MM.1S (cell line): ENCODE data around the gene GLYAT.

Source experiments
- DNase-seq: peaks from one replicate; pipeline ENCODE4 v3.0.0-alpha.2; 2015
- H2AFZ ChIP-seq: fragments of 300-600 bp; sonication (generic); 2 replicates; pipeline ENCODE4 v1.6.0; 2016; ENCODE audit warnings: antibody characterized with exemption, low read length
- H3F3A ChIP-seq: fragments of 300-600 bp; sonication (generic); 2 replicates; pipeline ENCODE4 v1.6.1; 2016; ENCODE audit warnings: mild to moderate bottlenecking, antibody characterized with exemption, low read length, moderate library complexity, mixed read lengths; ENCODE audit not compliant: insufficient read depth
- H3K27ac ChIP-seq: fragments of 300-600 bp; sonication (generic); 2 replicates; pipeline ENCODE4 v1.5.1; 2016; ENCODE audit warnings: mild to moderate bottlenecking, low read length
- H3K27me3 ChIP-seq: fragments of 300-600 bp; sonication (generic); replicated peaks from 2 replicates; pipeline ENCODE4 v1.6.0; 2016; ENCODE audit warnings: low read length; ENCODE audit not compliant: insufficient read depth
- H3K36me3 ChIP-seq: fragments of 300-600 bp; sonication (generic); replicated peaks from 2 replicates; pipeline ENCODE4 v1.6.1; 2016; ENCODE audit warnings: mild to moderate bottlenecking, low read length, mixed read lengths; ENCODE audit not compliant: insufficient read depth
- H3K4me1 ChIP-seq: fragments of 300-600 bp; sonication (generic); 2 replicates; pipeline ENCODE4 v1.6.1; 2016; ENCODE audit warnings: low read length, mixed read lengths
- H3K4me2 ChIP-seq: fragments of 300-600 bp; sonication (generic); 2 replicates; pipeline ENCODE4 v1.6.0; 2016; ENCODE audit warnings: low read depth, low read length
- H3K4me3 ChIP-seq: fragments of 300-600 bp; sonication (generic); 2 replicates; pipeline ENCODE4 v1.5.1; 2016; ENCODE audit warnings: low read length, mixed read lengths
- H3K79me2 ChIP-seq: fragments of 300-600 bp; sonication (generic); 2 replicates; pipeline ENCODE4 v1.6.1; 2016; ENCODE audit warnings: mixed run types, low read length, mixed read lengths
- H3K9ac ChIP-seq: fragments of 300-600 bp; sonication (generic); 2 replicates; pipeline ENCODE4 v1.6.1; 2016; ENCODE audit warnings: low read length, mixed read lengths
- H3K9me2 ChIP-seq: fragments of 300-600 bp; sonication (generic); replicated peaks from 2 replicates; pipeline ENCODE4 v1.6.1; 2016; ENCODE audit warnings: mild to moderate bottlenecking, low read length, mixed read lengths; ENCODE audit not compliant: insufficient read depth
- H3K9me3 ChIP-seq: fragments of 300-600 bp; sonication (generic); replicated peaks from 2 replicates; pipeline ENCODE4 v1.6.1; 2016; ENCODE audit warnings: mild to moderate bottlenecking, low read length, mixed read lengths; ENCODE audit not compliant: insufficient read depth
- H4K20me1 ChIP-seq: fragments of 300-600 bp; sonication (generic); 2 replicates; pipeline ENCODE4 v1.6.1; 2016; ENCODE audit warnings: mild to moderate bottlenecking, low read length, moderate library complexity, mixed read lengths; ENCODE audit not compliant: insufficient read depth
- EZH2 ChIP-seq: fragments of 300-600 bp; sonication (generic); optimal IDR thresholded peaks from 2 replicates; pipeline ENCODE3; 2017; ENCODE audit warnings: low read depth, mild to moderate bottlenecking, antibody characterized with exemption, low read length, mixed read lengths
- EZH2phosphoT487 ChIP-seq: fragments of 300-600 bp; sonication (generic); IDR thresholded peaks from 2 replicates; pipeline ENCODE4 v1.6.1; 2018; ENCODE audit warnings: antibody characterized with exemption, low read length
- TF ChIP-seq, protein P1 (sequence below): fragments of 300-600 bp; sonication (generic); IDR thresholded peaks from 2 replicates; pipeline ENCODE4 v1.5.1; 2016; ENCODE audit warnings: antibody characterized with exemption, low read length, mixed read lengths

GLYAT gene

DNA sequence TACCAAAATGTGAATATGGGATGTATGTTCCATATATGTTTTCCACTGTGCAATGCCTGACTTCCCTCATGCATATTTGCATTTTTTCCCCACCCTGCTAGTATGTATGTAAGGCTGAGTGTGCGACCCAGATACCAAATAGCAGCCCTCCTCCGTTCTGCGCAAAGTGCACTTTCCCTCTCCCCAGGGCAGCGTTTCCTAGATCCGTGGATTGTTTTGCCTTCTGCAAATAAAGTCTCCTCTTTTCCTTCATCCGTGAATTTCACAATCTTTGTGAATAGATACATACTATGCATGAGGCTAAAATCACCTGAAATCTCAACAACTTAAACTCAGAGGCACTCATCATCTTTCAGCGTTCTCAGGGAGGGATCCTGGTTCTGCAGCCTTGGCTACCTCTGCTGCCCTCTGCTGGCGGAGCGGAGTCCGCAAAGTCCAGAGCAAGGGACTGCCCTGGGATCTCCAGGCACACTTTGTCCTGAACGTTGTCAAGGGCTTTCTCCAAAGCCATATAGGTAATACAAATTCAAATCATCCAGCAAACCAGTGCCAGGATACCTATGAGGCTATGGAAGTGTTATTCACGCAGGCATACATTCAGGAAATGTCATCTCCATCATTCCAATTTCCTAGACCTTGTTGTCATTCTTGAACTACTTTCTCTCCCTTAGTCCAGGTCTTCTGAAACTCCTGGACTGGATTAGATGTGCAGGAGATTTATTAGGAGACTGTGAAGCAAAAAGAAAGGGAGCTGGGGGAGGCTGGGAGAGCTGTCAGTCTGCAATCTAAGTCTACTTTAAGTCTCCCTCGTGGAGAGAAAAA is 56.2 kb downstream of the GLYAT start:
- no peak for TF ChIP-seq EZH2
- TF ChIP-seq, protein P1, sequence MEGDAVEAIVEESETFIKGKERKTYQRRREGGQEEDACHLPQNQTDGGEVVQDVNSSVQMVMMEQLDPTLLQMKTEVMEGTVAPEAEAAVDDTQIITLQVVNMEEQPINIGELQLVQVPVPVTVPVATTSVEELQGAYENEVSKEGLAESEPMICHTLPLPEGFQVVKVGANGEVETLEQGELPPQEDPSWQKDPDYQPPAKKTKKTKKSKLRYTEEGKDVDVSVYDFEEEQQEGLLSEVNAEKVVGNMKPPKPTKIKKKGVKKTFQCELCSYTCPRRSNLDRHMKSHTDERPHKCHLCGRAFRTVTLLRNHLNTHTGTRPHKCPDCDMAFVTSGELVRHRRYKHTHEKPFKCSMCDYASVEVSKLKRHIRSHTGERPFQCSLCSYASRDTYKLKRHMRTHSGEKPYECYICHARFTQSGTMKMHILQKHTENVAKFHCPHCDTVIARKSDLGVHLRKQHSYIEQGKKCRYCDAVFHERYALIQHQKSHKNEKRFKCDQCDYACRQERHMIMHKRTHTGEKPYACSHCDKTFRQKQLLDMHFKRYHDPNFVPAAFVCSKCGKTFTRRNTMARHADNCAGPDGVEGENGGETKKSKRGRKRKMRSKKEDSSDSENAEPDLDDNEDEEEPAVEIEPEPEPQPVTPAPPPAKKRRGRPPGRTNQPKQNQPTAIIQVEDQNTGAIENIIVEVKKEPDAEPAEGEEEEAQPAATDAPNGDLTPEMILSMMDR = peak; percentile 98
- no peak for TF ChIP-seq EZH2phosphoT487
- no peaks in the 10 kb centered on the region for H3K27me3 ChIP-seq
- H4K20me1 ChIP-seq = no peaks in the 10 kb centered on the region
- H3K4me1 ChIP-seq = peaks cover 9% of the 10 kb centered on the region; the same call in 1 of the 2 replicates
- H3K4me2 ChIP-seq = no peak overlapping the region
- H2AFZ ChIP-seq = 0 out of 2 replicates have a peak overlapping the region, but pooled peaks have one; percentile 16
- no peak overlapping the region for H3K9ac ChIP-seq
- no peaks in the 10 kb centered on the region for H3K36me3 ChIP-seq
- no peaks in the 10 kb centered on the region for H3K9me3 ChIP-seq
- H3F3A ChIP-seq = no peaks in the 10 kb centered on the region
- no peak overlapping the region for H3K27ac ChIP-seq
- no peaks in the 10 kb centered on the region for H3K9me2 ChIP-seq
- peak; percentile 68 for DNase-seq
- no peak overlapping the region for H3K4me3 ChIP-seq
- H3K79me2 ChIP-seq = no peaks in the 10 kb centered on the region

DNA sequence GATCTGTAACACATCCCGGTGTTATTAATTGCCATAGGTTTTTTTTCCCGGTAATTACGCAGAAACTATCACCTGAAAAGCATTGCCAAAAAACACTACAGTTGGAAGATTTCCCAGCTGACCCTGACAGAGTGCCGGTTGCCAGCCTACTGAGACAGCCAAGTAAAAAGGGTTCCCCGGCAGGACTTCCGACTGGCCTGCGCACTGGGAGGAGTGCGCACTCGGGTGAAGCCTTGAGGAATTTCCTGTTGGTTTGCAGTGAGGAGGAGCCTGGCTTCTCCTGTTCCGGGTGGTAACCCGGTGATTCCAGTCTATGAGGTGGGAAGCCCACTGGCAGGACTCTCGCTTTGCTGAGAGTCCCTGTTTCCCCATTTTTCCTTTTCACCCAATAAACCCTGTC is 57.1 kb downstream of the GLYAT start:
- H3K79me2 ChIP-seq = no peaks in the 10 kb centered on the region
- no peaks in the 10 kb centered on the region for H3K36me3 ChIP-seq
- no peaks in the 10 kb centered on the region for H3F3A ChIP-seq
- no peak overlapping the region for H3K4me2 ChIP-seq
- H3K4me1 ChIP-seq = peaks cover 9% of the 10 kb centered on the region; the same call in 1 of the 2 replicates
- no peaks in the 10 kb centered on the region for H3K27me3 ChIP-seq
- H3K9ac ChIP-seq = no peak overlapping the region
- H4K20me1 ChIP-seq = no peaks in the 10 kb centered on the region
- no peak overlapping the region for H3K4me3 ChIP-seq
- H2AFZ ChIP-seq = no peak overlapping the region
- H3K9me3 ChIP-seq = no peaks in the 10 kb centered on the region
- H3K9me2 ChIP-seq = no peaks in the 10 kb centered on the region
- TF ChIP-seq EZH2phosphoT487 = no peak
- TF ChIP-seq, protein P1 = no peak
- no peak for TF ChIP-seq EZH2
- no peak for DNase-seq
- no peak overlapping the region for H3K27ac ChIP-seq

DNA sequence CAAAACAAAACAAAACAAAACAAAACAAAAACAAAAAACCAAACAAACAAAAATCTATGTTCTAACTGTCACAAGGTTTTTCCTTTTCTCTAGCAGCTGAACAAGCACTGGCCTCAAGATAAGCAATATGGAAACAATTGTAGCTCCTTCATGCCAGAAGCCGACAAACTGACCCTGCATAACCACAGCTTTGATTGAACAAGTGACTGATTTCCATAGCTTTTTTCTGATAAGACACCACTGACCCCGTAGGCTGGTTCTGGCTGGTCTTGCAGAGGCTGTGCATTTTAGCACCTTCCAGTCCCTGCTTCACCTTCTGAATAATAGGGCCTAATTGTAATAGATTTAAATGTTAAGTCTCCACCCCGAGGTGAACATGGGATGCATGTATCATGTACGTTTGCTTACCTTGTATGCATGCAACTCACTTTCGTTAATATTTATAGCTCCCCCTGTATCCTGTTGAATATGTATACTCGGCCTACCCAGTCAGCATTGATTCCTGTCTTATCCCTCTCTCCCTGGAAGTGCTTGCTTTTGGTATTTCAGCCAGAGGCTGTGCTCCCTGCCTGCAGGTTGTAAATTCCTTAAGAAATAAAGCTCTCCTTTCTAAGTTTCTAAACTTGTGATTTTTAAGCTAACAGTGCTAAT is 59.6 kb downstream of the GLYAT start:
- no peak overlapping the region for H3K9ac ChIP-seq

More for the DNA sequence above, 59.6 kb downstream of the GLYAT start:
- Histone ChIP-seq H3K27ac (no peak overlapping the region), H3K4me1 (peaks cover 9% of the 10 kb centered on the region; the same call in 1 of the 2 replicates), H3K36me3 (no peaks in the 10 kb centered on the region), H3F3A (no peaks in the 10 kb centered on the region), H3K27me3 (no peaks in the 10 kb centered on the region), H3K9me3 (no peaks in the 10 kb centered on the region), H2AFZ (peak overlapping the region; percentile 30; the same call in 1 of the 2 replicates), H3K4me2 (peak overlapping the region; percentile 40; the same call in 1 of the 2 replicates), H4K20me1 (no peaks in the 10 kb centered on the region), H3K79me2 (no peaks in the 10 kb centered on the region), H3K9me2 (no peaks in the 10 kb centered on the region), H3K4me3 (no peak overlapping the region)
- no peak for TF ChIP-seq EZH2
- no peak for TF ChIP-seq EZH2phosphoT487
- TF ChIP-seq, protein P1 = no peak
- peak; percentile 16 for DNase-seq
